ENCODE data around the gene KAT6B.

GRCh38 chr10:74822521-74823089 lies 3.8 kb upstream of the KAT6B start:
- no peak for TF ChIP-seq EZH2 (IDR thresholded peaks at IDR 0.05; ENCODE audit: insufficient read depth, low read length)
- no peak for TF ChIP-seq CTCF (IDR thresholded peaks at IDR 0.05; ENCODE audit: insufficient read depth, low read depth, low read length)

Data from astrocyte (in vitro differentiated cells and primary cell).